NOMO-1 (cell line): ENCODE results near the gene KRTAP5-11.
"Not testable (repeated sequence)": the region's sequence is repeated elsewhere in the genome, so short reads cannot be mapped to it uniquely, and the experiment has no call there.

Experiments
- DNase-seq, 2 experiments: peaks; one replicate each; lab custom pipeline; 2025; ENCODE audit not compliant: unreplicated experiment in 2 of 2; lab: John Stamatoyannopoulos, UW

KRTAP5-11 gene

DNA sequence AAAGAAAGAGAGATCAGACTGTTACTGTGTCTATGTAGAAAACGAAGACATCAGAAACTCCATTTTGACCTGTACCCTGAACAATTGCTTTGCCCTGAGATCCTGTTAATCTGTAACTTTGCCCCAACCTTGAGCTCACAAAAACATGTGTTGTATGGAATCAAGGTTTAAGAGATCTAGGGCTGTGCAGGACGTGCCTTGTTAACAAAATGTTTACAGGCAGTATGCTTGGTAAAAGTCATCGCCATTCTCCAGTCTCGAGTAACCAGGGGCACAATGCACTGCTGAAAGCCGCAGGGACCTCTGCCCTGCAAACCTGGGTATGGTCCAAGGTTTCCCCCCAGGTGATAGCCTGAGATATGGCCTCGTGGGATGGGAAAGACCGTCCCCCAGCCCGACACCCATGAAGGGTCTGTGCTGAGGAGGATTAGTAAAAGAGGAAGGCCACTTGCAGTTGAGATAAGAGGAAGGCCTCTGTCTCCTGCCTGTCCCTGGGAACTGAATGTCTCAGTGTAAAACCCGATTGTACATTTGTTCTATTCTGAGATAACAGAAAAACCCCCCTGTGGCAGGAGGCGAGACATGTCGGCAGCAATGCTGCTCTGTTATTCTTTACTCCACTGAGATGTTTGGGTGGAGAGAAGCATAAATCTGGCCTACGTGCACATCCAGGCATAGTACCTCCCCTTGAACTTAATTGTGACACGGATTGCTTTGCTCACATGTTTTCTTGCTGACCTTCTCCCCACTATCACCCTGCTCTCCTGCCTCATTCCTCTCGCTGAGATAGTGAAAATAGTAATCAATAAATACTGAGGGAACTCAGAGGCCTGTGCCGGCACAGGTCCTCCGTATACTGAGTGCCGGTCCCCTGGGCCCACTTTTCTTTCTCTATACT lies 47.7 kb downstream of the KRTAP5-11 start:
- not testable (repeated sequence) for DNase-seq

DNA sequence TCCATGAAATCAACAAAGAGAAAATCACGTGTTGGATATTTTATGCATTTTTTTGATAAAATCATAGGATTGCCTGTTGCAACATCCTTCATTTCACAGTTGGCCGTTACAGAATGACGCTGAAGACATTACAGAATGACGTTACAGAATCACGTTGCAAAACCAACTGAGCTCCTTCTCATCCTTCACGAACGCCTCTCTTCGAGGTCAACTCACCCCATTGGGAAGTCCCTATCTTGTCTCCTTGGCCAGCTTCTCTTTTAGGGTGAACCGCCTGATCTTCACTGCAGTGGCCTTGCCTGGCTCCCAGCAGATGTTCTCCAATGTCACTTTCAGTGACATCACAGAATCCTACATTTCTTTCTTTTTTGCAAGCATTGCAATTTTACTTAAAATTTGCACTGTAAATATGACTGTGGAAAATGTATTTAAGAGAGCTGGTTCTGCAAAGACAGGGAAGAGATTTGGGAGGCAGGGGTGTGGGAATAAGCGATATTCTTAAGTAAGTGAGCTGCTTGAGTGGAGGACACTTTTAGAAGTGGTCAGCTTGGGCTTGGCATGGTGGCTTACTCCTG lies 50.6 kb downstream of the KRTAP5-11 start:
- no peak for DNase-seq
